ENCODE data around the gene ZNF280A. TPM values are rescaled to one million over a fixed set of nuclear protein-coding genes. Genes with fewer than 3 reads are reported as not detected.

Gene ZNF280A
- total RNA-seq, 3 donors from 2014 or later (not counting 1 experiment from before 2014, with no cell fraction given), result not detected

GRCh38 chr22:22556578-22556977 lies 36.5 kb upstream of the ZNF280A start:
- Histone ChIP-seq H3K4me1 (ENCODE audit: control insufficient read depth, insufficient read depth, low read length) (peaks cover 6% of the 10 kb centered on the region), H3K27ac (ENCODE audit: low read length) (no peak overlapping the region), H3K27me3 (ENCODE audit: control insufficient read depth, insufficient read depth, low read length) (no peaks in the 10 kb centered on the region), H3K36me3 (ENCODE audit: control insufficient read depth, insufficient read depth, low read length) (no peaks in the 10 kb centered on the region), H3K9me3 (ENCODE audit: control insufficient read depth, insufficient read depth, low read length) (no peaks in the 10 kb centered on the region), H3K4me3 (ENCODE audit: low read length) (no peak overlapping the region)
- Mint-ChIP-seq H3K27me3 (ENCODE audit: low read depth in 2 of 2) (peaks cover 4 to 6% of the 10 kb centered on the region in 2 donors), H3K9me3 (no peaks in the 10 kb centered on the region), H3K4me3 (no peak overlapping the region), H3K36me3 (no peaks in the 10 kb centered on the region), H3K27ac (no peak overlapping the region), H3K4me1 (peaks cover 0 to 5% of the 10 kb centered on the region in 2 donors)
- ATAC-seq, result no peak
- no peak for TF ChIP-seq CTCF (IDR thresholded peaks at IDR 0.05)
- intact Hi-C loops (cut with micrococcal nuclease), result no loop called here
- WGBS (ENCODE audit: insufficient coverage), result 94% methylated on average over 14 of the region's 14 CpGs
- no peak for DNase-seq

- Mint-ChIP-seq H3K9me3 (no peaks in the 10 kb centered on the region), H3K36me3 (no peaks in the 10 kb centered on the region), H3K27me3 (ENCODE audit: low read depth in 2 of 2) (peaks cover 4 to 6% of the 10 kb centered on the region in 2 donors), H3K4me3 (no peak overlapping the region), H3K4me1 (peaks cover 0 to 5% of the 10 kb centered on the region in 2 donors), H3K27ac (no peak overlapping the region)
- H3K36me3 ChIP-seq (ENCODE audit: control insufficient read depth, insufficient read depth, low read length), result no peaks in the 10 kb centered on the region
- H3K4me1 ChIP-seq (ENCODE audit: control insufficient read depth, insufficient read depth, low read length), result peaks cover 6% of the 10 kb centered on the region
- no peak overlapping the region for H3K27ac ChIP-seq (ENCODE audit: low read length)
- no peaks in the 10 kb centered on the region for H3K27me3 ChIP-seq (ENCODE audit: control insufficient read depth, insufficient read depth, low read length)
- H3K4me3 ChIP-seq (ENCODE audit: low read length), result no peak overlapping the region
- TF ChIP-seq CTCF (IDR thresholded peaks at IDR 0.05), result no peak
- ATAC-seq (no peak), DNase-seq (no peak)
- no peaks in the 10 kb centered on the region for H3K9me3 ChIP-seq (ENCODE audit: control insufficient read depth, insufficient read depth, low read length)
- intact Hi-C loops (cut with micrococcal nuclease), result no loop called here
- WGBS (ENCODE audit: insufficient coverage), result 95% methylated on average over 9 of the region's 9 CpGs
These were observed 35.5 kb upstream of the ZNF280A start for GRCh38 chr22:22555596-22555995.

GRCh38 chr22:22554587-22555284 lies 34.7 kb upstream of the ZNF280A start:
- H3K27ac Mint-ChIP-seq, result no peak overlapping the region
- H3K4me3 ChIP-seq (ENCODE audit: low read length), result no peak overlapping the region
- intact Hi-C loops (cut with micrococcal nuclease), result no loop called here
- H3K36me3 Mint-ChIP-seq, result no peaks in the 10 kb centered on the region
- H3K27ac ChIP-seq (ENCODE audit: low read length), result no peak overlapping the region
- peaks cover 0 to under 1% of the 10 kb centered on the region in 2 donors for H3K27me3 Mint-ChIP-seq (ENCODE audit: low read depth in 2 of 2)
- no peaks in the 10 kb centered on the region for H3K36me3 ChIP-seq (ENCODE audit: control insufficient read depth, insufficient read depth, low read length)
- no peaks in the 10 kb centered on the region for H3K9me3 Mint-ChIP-seq
- DNase-seq, result no peak
- no peak overlapping the region for H3K4me3 Mint-ChIP-seq
- WGBS (ENCODE audit: insufficient coverage), result 85% methylated on average over 4 of the region's 4 CpGs
- peaks cover 6% of the 10 kb centered on the region for H3K4me1 ChIP-seq (ENCODE audit: control insufficient read depth, insufficient read depth, low read length)
- H3K4me1 Mint-ChIP-seq, result peaks cover 0 to 5% of the 10 kb centered on the region in 2 donors
- no peak for ATAC-seq
- H3K27me3 ChIP-seq (ENCODE audit: control insufficient read depth, insufficient read depth, low read length), result no peaks in the 10 kb centered on the region
- H3K9me3 ChIP-seq (ENCODE audit: control insufficient read depth, insufficient read depth, low read length), result no peaks in the 10 kb centered on the region
- TF ChIP-seq CTCF (IDR thresholded peaks at IDR 0.05), result no peak
